K562 (cell line): ENCODE data around the gene RTL5. TPM values are rescaled to one million over a fixed set of nuclear protein-coding genes. Genes with fewer than 3 reads are reported as not detected.

Source experiments
- ATAC-seq: fragments of 200-7000 bp; cut with Tn5 transposase; 3 replicates; pipeline ENCODE4 v1.9.1; 2020; ENCODE audit warnings: moderate library complexity
- BruUV-seq: library from RNA; stranded (reverse); fragments of 400-500 nt; replicated peaks from 2 replicates; lab custom pipeline; 2021; lab: Mats Ljungman, UMichigan
- CTCF ChIA-PET: fragments of 300-600 bp; formaldehyde crosslinking; extraction: SDS; loops from one replicate; lab custom pipeline; 2021; ENCODE audit warnings: low intra/inter-chr PET ratio; lab: Yijun Ruan, JAX
- POLR2A ChIA-PET: fragments of 300-600, 350-650 bp; sonication (Branson Sonifier 250); formaldehyde crosslinking; extraction: SDS; loops from one replicate; lab custom pipeline; 2021; ENCODE audit warnings: antibody characterized with exemption, inconsistent platforms; lab: Yijun Ruan, JAX
- DNase-seq, 4 experiments: peaks; one replicate each; pipeline versions ENCODE4 v3.0.0 to v3.0.0-alpha.2; 2011 to 2018; ENCODE audit warnings: low spot score in 3 of 4, mixed read lengths in 3 of 4; ENCODE audit errors: extremely low read depth in 1 of 4
- FAIRE-seq: peaks from 2 replicates; lab custom pipeline; 2011; peaks lifted over from hg19 to GRCh38; lab: Jason Lieb, UNC
- H2AFZ ChIP-seq: 2 replicates; pipeline ENCODE4 v1.6.0; 2011; ENCODE audit warnings: low read depth, low read length, control low read depth, inconsistent platforms
- H3K27ac ChIP-seq: fragments of 200-600 bp; 3 replicates; pipeline ENCODE4 v1.8.0; 2011; ENCODE audit warnings: low read depth, mild to moderate bottlenecking, control low read depth, inconsistent platforms, low read length, moderate library complexity, mixed read lengths; ENCODE audit errors: extremely low read depth
- H3K27me3 ChIP-seq, 2 experiments: fragments of 300-600 bp in 1 of 2; 2 replicates in 1 of 2; 3 replicates in 1 of 2; pipeline versions ENCODE4 v1.6.0 to v1.8.0; 2011; ENCODE audit warnings: inconsistent platforms in 2 of 2, low read length in 2 of 2, mild to moderate bottlenecking in 1 of 2, mixed read lengths in 1 of 2, moderate library complexity in 1 of 2; ENCODE audit not compliant: control insufficient read depth in 2 of 2, insufficient read depth in 2 of 2
- H3K36me3 ChIP-seq: fragments of 300-600 bp; 3 replicates; pipeline ENCODE4 v1.8.0; 2011; ENCODE audit warnings: mild to moderate bottlenecking, low read length, inconsistent platforms; ENCODE audit not compliant: control insufficient read depth, insufficient read depth
- H3K4me1 ChIP-seq, 2 experiments: fragments of 200-600 bp in 1 of 2; replicated peaks in 1 of 2; 2 replicates in 1 of 2; 3 replicates in 1 of 2; pipeline versions ENCODE4 v1.5.1 to v1.8.0; 2011; ENCODE audit warnings: inconsistent platforms in 2 of 2, low read length in 2 of 2, mild to moderate bottlenecking in 1 of 2, mixed read lengths in 1 of 2, moderate library complexity in 1 of 2; ENCODE audit not compliant: control insufficient read depth in 2 of 2, insufficient read depth in 2 of 2
- H3K4me2 ChIP-seq: 2 replicates; pipeline ENCODE4 v1.6.1; 2011; ENCODE audit warnings: low read length, control low read depth, inconsistent platforms, mixed read lengths; ENCODE audit not compliant: insufficient read depth
- H3K4me3 ChIP-seq: fragments of 200-600 bp; sonication (generic), shearing (Covaris generic); 2 replicates; pipeline ENCODE4 v1.5.1; 2016; ENCODE audit warnings: control low read depth, inconsistent platforms
- H3K79me2 ChIP-seq: fragments of 200-600 bp; 3 replicates; pipeline ENCODE4 v1.8.0; 2011; ENCODE audit warnings: low read length, inconsistent platforms; ENCODE audit not compliant: control insufficient read depth, insufficient read depth
- H3K9ac ChIP-seq, 2 experiments: 2 replicates each; pipeline versions ENCODE4 v1.6.0 to v1.6.1; 2011; ENCODE audit warnings: low read depth in 2 of 2, low read length in 2 of 2, control low read depth in 1 of 2, inconsistent platforms in 1 of 2, mild to moderate bottlenecking in 1 of 2, mixed read lengths in 1 of 2; ENCODE audit not compliant: insufficient read depth in 1 of 2
- H3K9me1 ChIP-seq: one replicate; pipeline ENCODE4 v1.6.0; 2011; ENCODE audit warnings: inconsistent platforms, mild to moderate bottlenecking, low read length, moderate library complexity; ENCODE audit not compliant: control insufficient read depth, insufficient read depth
- H3K9me3 ChIP-seq: replicated peaks from 2 replicates; pipeline ENCODE4 v1.5.1; 2011; ENCODE audit warnings: low read depth, low read length, inconsistent platforms; ENCODE audit not compliant: control insufficient read depth, insufficient read depth
- H4K20me1 ChIP-seq: replicated peaks from 2 replicates; pipeline ENCODE4 v1.6.1; 2011; ENCODE audit warnings: low read length, inconsistent platforms, mixed read lengths; ENCODE audit not compliant: control insufficient read depth, insufficient read depth
- ELF4 ChIP-seq: fragments of 450-650 bp; formaldehyde crosslinking; IDR thresholded peaks from 2 replicates; pipeline ENCODE4 v1.4.0; 2022; ENCODE audit warnings: missing genetic modification characterization
- ETS2 ChIP-seq: IDR thresholded peaks from 2 replicates; pipeline ENCODE4 v1.6.1; 2016; ENCODE audit warnings: borderline replicate concordance, missing genetic modification characterization, mild to moderate bottlenecking, moderate library complexity, missing compliant biosample characterization; ENCODE audit not compliant: poor library complexity, severe bottlenecking
- IRF2 ChIP-seq: sonication (generic); formaldehyde crosslinking; IDR thresholded peaks from 2 replicates; pipeline ENCODE4 v1.8.1; 2022; ENCODE audit warnings: mild to moderate bottlenecking, missing genetic modification reagents
- KDM1A ChIP-seq, 2 experiments: fragments of 450-650 bp; IDR thresholded peaks; 2 replicates each; pipeline ENCODE4 v1.6.1; 2016; ENCODE audit warnings: mild to moderate bottlenecking in 2 of 2
- KLF10 ChIP-seq: fragments of 250-450 bp; sonication (Bioruptor Pico); IDR thresholded peaks from 2 replicates; pipeline ENCODE4 v1.6.1; 2021; ENCODE audit warnings: matching md5 sums
- RBM25 ChIP-seq: fragments of 200-400 bp; formaldehyde crosslinking; IDR thresholded peaks from 2 replicates; pipeline ENCODE4 v1.6.1; 2018; ENCODE audit warnings: low read length, low read depth, moderate library complexity; ENCODE audit not compliant: severe bottlenecking
- TAF9B ChIP-seq: fragments of 450-650 bp; IDR thresholded peaks from 2 replicates; pipeline ENCODE4 v1.6.1; 2018; ENCODE audit warnings: mild to moderate bottlenecking; ENCODE audit not compliant: partially characterized antibody
- TAL1 ChIP-seq: fragments of 450-650 bp; IDR thresholded peaks from 2 replicates; pipeline ENCODE4 v1.6.1; 2016; ENCODE audit warnings: mild to moderate bottlenecking
- TEAD4 ChIP-seq, 2 experiments: sonication (generic) in 1 of 2; formaldehyde crosslinking in 1 of 2; IDR thresholded peaks; 2 replicates each; pipeline versions ENCODE4 v1.6.1 to v1.8.0; 2012 to 2022; ENCODE audit warnings: borderline replicate concordance in 1 of 2, inconsistent platforms in 1 of 2, low read length in 1 of 2, mild to moderate bottlenecking in 1 of 2, missing genetic modification reagents in 1 of 2
- XRCC4 ChIP-seq: IDR thresholded peaks from one replicate; pipeline ENCODE4 v1.6.1; 2011; ENCODE audit not compliant: insufficient read depth, insufficient read length; ENCODE audit errors: extremely low read depth
- WGBS: fragments of 100-300 bp; shearing (Covaris generic); methylation state at CpG from one replicate; pipeline ENCODE4 v1.1.6; 2016; ENCODE audit warnings: low coverage, mixed read lengths; ENCODE audit not compliant: insufficient coverage; ENCODE audit errors: missing lambda C conversion rate; 5-methylcytosine and 5-hydroxymethylcytosine counted together
- in situ Hi-C: fragments of 300-500 bp; cut with MboI; formaldehyde crosslinking; loops from 4 replicates; pipeline ENCODE4 v1.15.0; 2018; ENCODE audit warnings: inconsistent platforms, mixed read lengths
- intact Hi-C: fragments of 100-400 bp; cut with micrococcal nuclease; formaldehyde crosslinking; loops from 2 replicates; pipeline ENCODE4 v1.14.2; 2022
- polyA plus RNA-seq, 8 experiments: library from polyadenylated mRNA; depleted of rRNA in 4 of 8; stranded (reverse) in 5 of 8; unstranded in 3 of 8; fragments of >200 nt; fragmentation: Nextera tagmentation in 2 of 8; fragmentation: Illumina TruSeq in 1 of 8; extraction: Ambion mirVana in 2 of 8; extraction: Trizol in 1 of 8; gene quantifications; 2 replicates each; pipeline versions ENCODE4 v1.2.1 to v1.2.3, GENCODE V29; 2011 to 2014; ENCODE audit warnings: inconsistent platforms in 1 of 8, missing spikeins in 1 of 8
- total RNA-seq, 7 experiments: library from RNA; depleted of rRNA in 6 of 7; stranded (reverse); fragments of >200 nt in 6 of 7; fragmentation: Illumina TruSeq in 2 of 7; extraction: Trizol in 2 of 7; gene quantifications; 2 replicates each; pipeline versions ENCODE4 v1.2.1 to v1.2.3, GENCODE V29; 2011 to 2021; ENCODE audit warnings: low replicate concordance in 1 of 7
- TF ChIP-seq, protein P1 (sequence below): fragments of 450-650 bp; formaldehyde crosslinking; IDR thresholded peaks from 2 replicates; pipeline ENCODE4 v1.4.0; 2020; ENCODE audit warnings: mild to moderate bottlenecking, moderate library complexity
- TF ChIP-seq, protein P2 (sequence below), 2 experiments: fragments of 450-650 bp; conservative IDR thresholded peaks; 2 replicates each; pipeline ENCODE4 v1.6.1; 2017; ENCODE audit warnings: mild to moderate bottlenecking in 2 of 2, moderate library complexity in 2 of 2

RTL5 gene
- total and polyA plus RNA-seq, 9 of the 15 experiments (the other 6 are each of a cell fraction or from before 2014, with no cell fraction given) = 0.03 TPM; not detected in 8

DNA sequence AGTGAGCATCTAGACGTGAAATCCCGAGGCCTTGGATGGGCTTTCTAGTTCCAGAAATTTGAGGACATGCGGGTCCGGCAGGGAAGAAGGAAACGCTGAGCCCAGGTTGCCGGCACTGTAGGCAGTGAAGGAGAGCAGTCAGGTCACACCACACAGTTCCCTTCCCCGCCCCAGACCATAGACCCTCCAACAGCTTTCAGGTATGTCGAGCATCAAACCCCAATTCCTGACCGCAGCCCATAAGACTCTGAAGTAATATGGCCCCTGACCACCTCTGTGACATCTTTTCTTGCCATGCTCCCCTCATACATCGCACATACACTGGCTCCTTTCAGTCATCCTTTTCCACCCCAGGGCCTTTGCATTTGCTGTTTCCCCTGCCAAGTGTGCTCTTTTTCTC, 23.0 kb downstream of the RTL5 start:
- ATAC-seq (no peak), DNase-seq (no peak), FAIRE-seq (no peak)
- no peak overlapping the region for H3K4me3 ChIP-seq
- peaks cover 0 to 50% of the 10 kb centered on the region in 2 experiments; a peak in 2 of 5 replicates for H3K27me3 ChIP-seq
- no peaks in the 10 kb centered on the region for H3K9me1 ChIP-seq
- no peak overlapping the region for H3K27ac ChIP-seq
- no peaks in the 10 kb centered on the region for H4K20me1 ChIP-seq
- no peaks in the 10 kb centered on the region for H3K36me3 ChIP-seq
- BruUV-seq = no TSS peak
- ChIA-PET POLR2A (no interaction called here), CTCF (no interaction called here)
- no peak overlapping the region for H3K4me2 ChIP-seq
- WGBS = 3% methylated on average over 10 of the region's 10 CpGs
- H3K4me1 ChIP-seq = no peaks in the 10 kb centered on the region
- H2AFZ ChIP-seq = no peak overlapping the region
- H3K9ac ChIP-seq = no peak overlapping the region
- H3K79me2 ChIP-seq = no peaks in the 10 kb centered on the region
- TF ChIP-seq RBM25 (peak; percentile 12), TAF9B (no peak), KDM1A (IDR thresholded peaks at IDR 0.05) (no peak), TAL1 (no peak)
- TF ChIP-seq, all 486 proteins: peak for 1
- no peaks in the 10 kb centered on the region; the same call in 1 of the 2 replicates for H3K9me3 ChIP-seq
- in situ Hi-C loops (no loop called here), intact Hi-C loops (no loop called here)

DNA sequence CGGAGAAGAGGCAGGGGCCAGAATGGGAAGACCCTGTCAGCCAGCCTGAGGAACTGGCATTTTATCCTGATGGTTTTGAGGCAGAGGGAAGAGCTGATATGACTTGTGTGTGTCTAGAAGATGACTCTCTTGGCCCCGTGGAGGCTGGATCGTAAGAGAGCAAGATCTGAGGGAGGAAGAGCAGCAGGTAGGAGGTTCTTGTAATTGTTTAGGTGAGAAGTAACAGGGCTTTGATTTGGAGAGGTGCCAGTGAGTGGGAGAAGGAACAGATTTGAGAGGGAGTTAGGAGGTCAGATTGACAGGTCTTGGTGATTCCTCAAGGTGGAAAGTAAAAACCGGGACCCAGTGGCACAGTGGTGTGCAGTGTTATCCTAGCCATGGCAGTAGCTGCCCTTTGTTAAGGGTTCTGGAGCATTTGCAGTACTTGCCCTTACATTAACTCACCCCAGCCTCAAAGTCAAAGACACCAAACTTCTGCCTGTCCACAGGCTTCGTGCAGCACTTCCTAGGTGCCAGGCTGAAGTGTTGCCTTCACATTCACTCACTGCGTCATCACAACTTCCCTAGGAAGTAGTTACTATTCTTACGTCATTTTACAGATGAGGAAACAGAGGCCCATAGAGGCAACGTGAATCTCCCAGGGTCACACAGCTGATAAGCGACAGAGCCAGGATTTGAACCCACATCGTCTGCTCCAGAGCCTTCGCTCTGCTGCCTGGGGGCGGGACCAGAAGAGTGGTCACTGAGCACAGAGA, 23.7 kb downstream of the RTL5 start:
- no peak overlapping the region for H3K4me2 ChIP-seq
- BruUV-seq = no TSS peak
- ChIA-PET CTCF (no interaction called here), POLR2A (no interaction called here)
- FAIRE-seq (no peak), ATAC-seq (no peak), DNase-seq (no peak)
- H3K27me3 ChIP-seq = peaks cover 0 to 50% of the 10 kb centered on the region in 2 experiments; a peak in 2 of 5 replicates
- no peaks in the 10 kb centered on the region; the same call in 1 of the 2 replicates for H3K9me3 ChIP-seq
- no peaks in the 10 kb centered on the region for H3K79me2 ChIP-seq
- no peak overlapping the region for H3K4me3 ChIP-seq
- intact Hi-C loops = no loop called here
- no peak overlapping the region for H2AFZ ChIP-seq
- no peaks in the 10 kb centered on the region for H3K4me1 ChIP-seq
- H3K27ac ChIP-seq = no peak overlapping the region
- 3% methylated on average over 10 of the region's 12 CpGs for WGBS
- H3K36me3 ChIP-seq = no peaks in the 10 kb centered on the region
- no peak overlapping the region for H3K9ac ChIP-seq
- no peaks in the 10 kb centered on the region for H3K9me1 ChIP-seq
- H4K20me1 ChIP-seq = no peaks in the 10 kb centered on the region
- in situ Hi-C loops = no loop called here
- TF ChIP-seq XRCC4 (no peak), ELF4 (CRISPR knock-in tag) (no peak), ETS2 (tag) (no peak), IRF2 (CRISPR knock-in tag) (no peak), KLF10 (no peak), TEAD4 (IDR thresholded peaks at IDR 0.05; ENCODE audit: low read length) (no peak), TEAD4 (CRISPR knock-in tag; IDR thresholded peaks at IDR 0.05; ENCODE audit: borderline replicate concordance) (no peak)
- TF ChIP-seq, protein P1, sequence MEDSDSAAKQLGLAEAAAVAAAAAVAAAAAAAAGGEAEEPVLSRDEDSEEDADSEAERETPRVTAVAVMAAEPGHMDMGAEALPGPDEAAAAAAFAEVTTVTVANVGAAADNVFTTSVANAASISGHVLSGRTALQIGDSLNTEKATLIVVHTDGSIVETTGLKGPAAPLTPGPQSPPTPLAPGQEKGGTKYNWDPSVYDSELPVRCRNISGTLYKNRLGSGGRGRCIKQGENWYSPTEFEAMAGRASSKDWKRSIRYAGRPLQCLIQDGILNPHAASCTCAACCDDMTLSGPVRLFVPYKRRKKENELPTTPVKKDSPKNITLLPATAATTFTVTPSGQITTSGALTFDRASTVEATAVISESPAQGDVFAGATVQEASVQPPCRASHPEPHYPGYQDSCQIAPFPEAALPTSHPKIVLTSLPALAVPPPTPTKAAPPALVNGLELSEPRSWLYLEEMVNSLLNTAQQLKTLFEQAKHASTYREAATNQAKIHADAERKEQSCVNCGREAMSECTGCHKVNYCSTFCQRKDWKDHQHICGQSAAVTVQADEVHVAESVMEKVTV (CRISPR knock-in tag) = no peak
- TF ChIP-seq, protein P2, sequence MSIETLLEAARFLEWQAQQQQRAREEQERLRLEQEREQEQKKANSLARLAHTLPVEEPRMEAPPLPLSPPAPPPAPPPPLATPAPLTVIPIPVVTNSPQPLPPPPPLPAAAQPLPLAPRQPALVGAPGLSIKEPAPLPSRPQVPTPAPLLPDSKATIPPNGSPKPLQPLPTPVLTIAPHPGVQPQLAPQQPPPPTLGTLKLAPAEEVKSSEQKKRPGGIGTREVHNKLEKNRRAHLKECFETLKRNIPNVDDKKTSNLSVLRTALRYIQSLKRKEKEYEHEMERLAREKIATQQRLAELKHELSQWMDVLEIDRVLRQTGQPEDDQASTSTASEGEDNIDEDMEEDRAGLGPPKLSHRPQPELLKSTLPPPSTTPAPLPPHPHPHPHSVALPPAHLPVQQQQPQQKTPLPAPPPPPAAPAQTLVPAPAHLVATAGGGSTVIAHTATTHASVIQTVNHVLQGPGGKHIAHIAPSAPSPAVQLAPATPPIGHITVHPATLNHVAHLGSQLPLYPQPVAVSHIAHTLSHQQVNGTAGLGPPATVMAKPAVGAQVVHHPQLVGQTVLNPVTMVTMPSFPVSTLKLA (conservative IDR thresholded peaks at IDR 0.05) = no peak
